Neural cell (in vitro differentiated cells): Measurements from ENCODE around the gene MTCH1. TPM values are rescaled to one million over a fixed set of nuclear protein-coding genes. Genes with fewer than 3 reads are reported as not detected.

Experiments
- H2AFZ ChIP-seq: fragments of 200-600, 300-800 bp; sonication (generic), shearing (Covaris generic); 2 replicates; pipeline ENCODE4 v1.6.0; 2014; ENCODE audit warnings: low read depth, mild to moderate bottlenecking, antibody characterized with exemption, low read length, moderate library complexity
- H3F3A ChIP-seq: fragments of 200-600 bp; shearing (Covaris generic); 2 replicates; pipeline ENCODE4 v1.6.1; 2016; ENCODE audit warnings: mild to moderate bottlenecking, moderate library complexity, mixed read lengths, antibody characterized with exemption, low read length; ENCODE audit not compliant: insufficient read depth, poor library complexity, severe bottlenecking
- H3K27ac ChIP-seq: fragments of 200-600, 300-800 bp; sonication (generic), shearing (Covaris generic); 2 replicates; pipeline ENCODE4 v1.5.1; 2014; ENCODE audit warnings: mild to moderate bottlenecking, low read length, moderate library complexity
- H3K27me3 ChIP-seq: fragments of 300-800, 200-600 bp; sonication (generic), shearing (Covaris generic); 2 replicates; pipeline ENCODE4 v1.6.0; 2014; ENCODE audit warnings: mild to moderate bottlenecking, low read depth, low read length, moderate library complexity; ENCODE audit not compliant: insufficient read depth
- H3K36me3 ChIP-seq: fragments of 300-800, 200-600 bp; sonication (generic), shearing (Covaris generic); 2 replicates; pipeline ENCODE4 v1.5.1; 2014; ENCODE audit warnings: mild to moderate bottlenecking, antibody characterized with exemption, low read length, moderate library complexity; ENCODE audit not compliant: insufficient read depth
- H3K4me2 ChIP-seq: fragments of 300-800, 200-600 bp; sonication (generic), shearing (Covaris generic); 2 replicates; pipeline ENCODE4 v1.6.0; 2014; ENCODE audit warnings: mild to moderate bottlenecking, low read length
- H3K4me3 ChIP-seq: fragments of 300-800, 200-600 bp; sonication (generic), shearing (Covaris generic); 2 replicates; pipeline ENCODE4 v1.5.1; 2014; ENCODE audit warnings: mild to moderate bottlenecking, low read length, moderate library complexity
- H3K79me2 ChIP-seq: fragments of 200-600 bp; shearing (Covaris generic); replicated peaks from 2 replicates; pipeline ENCODE4 v1.6.0; 2014; ENCODE audit warnings: mild to moderate bottlenecking, low read length, moderate library complexity; ENCODE audit not compliant: insufficient read depth
- H3K9ac ChIP-seq: fragments of 300-800, 200-600 bp; sonication (generic), shearing (Covaris generic); 2 replicates; pipeline ENCODE4 v1.6.1; 2016; ENCODE audit warnings: mild to moderate bottlenecking, low read length, mixed read lengths
- H3K9me2 ChIP-seq: fragments of 200-600 bp; shearing (Covaris generic); 2 replicates; pipeline ENCODE4 v1.6.1; 2016; ENCODE audit warnings: mild to moderate bottlenecking, low read length, mixed read lengths; ENCODE audit not compliant: insufficient read depth
- H3K9me3 ChIP-seq: fragments of 200-600, 300-800 bp; sonication (generic), shearing (Covaris generic); 2 replicates; pipeline ENCODE4 v1.6.1; 2016; ENCODE audit warnings: mild to moderate bottlenecking, mixed run types, low read length, moderate library complexity, mixed read lengths
- H4K20me1 ChIP-seq: fragments of 200-600 bp; shearing (Covaris generic); 2 replicates; pipeline ENCODE4 v1.6.1; 2016; ENCODE audit warnings: mild to moderate bottlenecking, mixed run types; ENCODE audit not compliant: insufficient read depth
- EP300 ChIP-seq: fragments of 450-650 bp; conservative IDR thresholded peaks from 2 replicates; pipeline ENCODE4 v1.6.1; 2014; ENCODE audit warnings: antibody characterized with exemption, mild to moderate bottlenecking, moderate library complexity; ENCODE audit not compliant: poor library complexity, severe bottlenecking
- EZH2 ChIP-seq: fragments of 200-600, 300-800 bp; shearing (Covaris generic), sonication (generic); IDR thresholded peaks from 2 replicates; pipeline ENCODE4 v1.6.1; 2014; ENCODE audit warnings: antibody characterized with exemption, low read length, borderline replicate concordance, mild to moderate bottlenecking; ENCODE audit not compliant: insufficient read depth, poor library complexity, severe bottlenecking
- MXI1 ChIP-seq: fragments of 450-650 bp; conservative IDR thresholded peaks from 2 replicates; pipeline ENCODE4 v1.6.1; 2014; ENCODE audit warnings: antibody characterized with exemption, mild to moderate bottlenecking; ENCODE audit not compliant: poor library complexity, severe bottlenecking
- POLR2AphosphoS5 ChIP-seq: IDR thresholded peaks from 2 replicates; pipeline ENCODE4 v1.6.1; 2012
- RAD21 ChIP-seq: fragments of 450-650 bp; conservative IDR thresholded peaks from 2 replicates; pipeline ENCODE4 v1.6.1; 2014; ENCODE audit warnings: antibody characterized with exemption, mild to moderate bottlenecking, moderate library complexity
- SMC3 ChIP-seq: fragments of 450-650 bp; conservative IDR thresholded peaks from 2 replicates; pipeline ENCODE4 v1.6.1; 2014; ENCODE audit warnings: antibody characterized with exemption, mild to moderate bottlenecking, moderate library complexity; ENCODE audit not compliant: poor library complexity
- TAF1 ChIP-seq: IDR thresholded peaks from 2 replicates; pipeline ENCODE4 v1.6.1; 2012; ENCODE audit warnings: low read depth
- polyA plus RNA-seq: library from polyadenylated mRNA; depleted of rRNA; stranded (reverse); fragments of >200 nt; gene quantifications from 2 replicates; pipeline ENCODE4 v1.2.3, GENCODE V29; 2014
- TF ChIP-seq, protein P1 (sequence below): fragments of 450-650 bp; IDR thresholded peaks from 2 replicates; pipeline ENCODE4 v1.5.1; 2014; ENCODE audit warnings: antibody characterized with exemption, mild to moderate bottlenecking, moderate library complexity; ENCODE audit not compliant: poor library complexity, severe bottlenecking
- TF ChIP-seq, protein P2 (sequence below): IDR thresholded peaks from 2 replicates; pipeline ENCODE4 v1.6.1; 2012; ENCODE audit warnings: borderline replicate concordance

Gene MTCH1
- polyA plus RNA-seq, 1 donor from 2014 or later: 217 TPM

DNA sequence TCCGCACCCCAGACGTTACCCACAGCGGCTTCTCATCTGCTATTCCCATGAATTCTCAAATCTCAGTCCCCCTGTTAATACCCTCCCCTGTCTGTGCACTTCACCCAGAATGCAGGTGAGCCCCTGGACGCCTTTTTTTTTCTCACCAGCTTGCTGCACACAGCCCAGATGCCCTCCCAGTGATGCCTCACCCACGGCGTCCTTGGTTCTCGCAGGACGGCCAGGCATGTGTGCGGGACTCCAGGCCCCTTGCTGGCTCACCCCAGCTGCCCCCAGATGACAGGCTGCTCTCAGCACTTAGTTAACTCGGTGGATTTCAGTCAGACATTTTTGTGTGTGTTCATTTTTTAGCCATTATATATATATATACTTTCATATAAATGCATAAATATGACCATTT, 56.8 kb downstream of the MTCH1 start:
- H3K27ac ChIP-seq: no peak overlapping the region
- no peak overlapping the region for H3K9ac ChIP-seq
- H3F3A ChIP-seq: no peaks in the 10 kb centered on the region
- no peaks in the 10 kb centered on the region for H4K20me1 ChIP-seq
- H2AFZ ChIP-seq: no peak overlapping the region
- H3K27me3 ChIP-seq: no peaks in the 10 kb centered on the region
- TF ChIP-seq SMC3: no peak
- TF ChIP-seq RAD21: no peak
- no peak for TF ChIP-seq POLR2AphosphoS5
- TF ChIP-seq MXI1: no peak
- TF ChIP-seq, protein P1, sequence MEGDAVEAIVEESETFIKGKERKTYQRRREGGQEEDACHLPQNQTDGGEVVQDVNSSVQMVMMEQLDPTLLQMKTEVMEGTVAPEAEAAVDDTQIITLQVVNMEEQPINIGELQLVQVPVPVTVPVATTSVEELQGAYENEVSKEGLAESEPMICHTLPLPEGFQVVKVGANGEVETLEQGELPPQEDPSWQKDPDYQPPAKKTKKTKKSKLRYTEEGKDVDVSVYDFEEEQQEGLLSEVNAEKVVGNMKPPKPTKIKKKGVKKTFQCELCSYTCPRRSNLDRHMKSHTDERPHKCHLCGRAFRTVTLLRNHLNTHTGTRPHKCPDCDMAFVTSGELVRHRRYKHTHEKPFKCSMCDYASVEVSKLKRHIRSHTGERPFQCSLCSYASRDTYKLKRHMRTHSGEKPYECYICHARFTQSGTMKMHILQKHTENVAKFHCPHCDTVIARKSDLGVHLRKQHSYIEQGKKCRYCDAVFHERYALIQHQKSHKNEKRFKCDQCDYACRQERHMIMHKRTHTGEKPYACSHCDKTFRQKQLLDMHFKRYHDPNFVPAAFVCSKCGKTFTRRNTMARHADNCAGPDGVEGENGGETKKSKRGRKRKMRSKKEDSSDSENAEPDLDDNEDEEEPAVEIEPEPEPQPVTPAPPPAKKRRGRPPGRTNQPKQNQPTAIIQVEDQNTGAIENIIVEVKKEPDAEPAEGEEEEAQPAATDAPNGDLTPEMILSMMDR: no peak
- TF ChIP-seq EP300: no peak
- TF ChIP-seq, protein P2, sequence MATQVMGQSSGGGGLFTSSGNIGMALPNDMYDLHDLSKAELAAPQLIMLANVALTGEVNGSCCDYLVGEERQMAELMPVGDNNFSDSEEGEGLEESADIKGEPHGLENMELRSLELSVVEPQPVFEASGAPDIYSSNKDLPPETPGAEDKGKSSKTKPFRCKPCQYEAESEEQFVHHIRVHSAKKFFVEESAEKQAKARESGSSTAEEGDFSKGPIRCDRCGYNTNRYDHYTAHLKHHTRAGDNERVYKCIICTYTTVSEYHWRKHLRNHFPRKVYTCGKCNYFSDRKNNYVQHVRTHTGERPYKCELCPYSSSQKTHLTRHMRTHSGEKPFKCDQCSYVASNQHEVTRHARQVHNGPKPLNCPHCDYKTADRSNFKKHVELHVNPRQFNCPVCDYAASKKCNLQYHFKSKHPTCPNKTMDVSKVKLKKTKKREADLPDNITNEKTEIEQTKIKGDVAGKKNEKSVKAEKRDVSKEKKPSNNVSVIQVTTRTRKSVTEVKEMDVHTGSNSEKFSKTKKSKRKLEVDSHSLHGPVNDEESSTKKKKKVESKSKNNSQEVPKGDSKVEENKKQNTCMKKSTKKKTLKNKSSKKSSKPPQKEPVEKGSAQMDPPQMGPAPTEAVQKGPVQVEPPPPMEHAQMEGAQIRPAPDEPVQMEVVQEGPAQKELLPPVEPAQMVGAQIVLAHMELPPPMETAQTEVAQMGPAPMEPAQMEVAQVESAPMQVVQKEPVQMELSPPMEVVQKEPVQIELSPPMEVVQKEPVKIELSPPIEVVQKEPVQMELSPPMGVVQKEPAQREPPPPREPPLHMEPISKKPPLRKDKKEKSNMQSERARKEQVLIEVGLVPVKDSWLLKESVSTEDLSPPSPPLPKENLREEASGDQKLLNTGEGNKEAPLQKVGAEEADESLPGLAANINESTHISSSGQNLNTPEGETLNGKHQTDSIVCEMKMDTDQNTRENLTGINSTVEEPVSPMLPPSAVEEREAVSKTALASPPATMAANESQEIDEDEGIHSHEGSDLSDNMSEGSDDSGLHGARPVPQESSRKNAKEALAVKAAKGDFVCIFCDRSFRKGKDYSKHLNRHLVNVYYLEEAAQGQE: no peak
- no peak for TF ChIP-seq EZH2
- TF ChIP-seq TAF1: no peak
- H3K79me2 ChIP-seq: no peaks in the 10 kb centered on the region
- no peaks in the 10 kb centered on the region for H3K36me3 ChIP-seq
- no peak overlapping the region for H3K4me2 ChIP-seq
- H3K9me3 ChIP-seq: no peaks in the 10 kb centered on the region
- no peak overlapping the region for H3K4me3 ChIP-seq
- H3K9me2 ChIP-seq: no peaks in the 10 kb centered on the region

DNA sequence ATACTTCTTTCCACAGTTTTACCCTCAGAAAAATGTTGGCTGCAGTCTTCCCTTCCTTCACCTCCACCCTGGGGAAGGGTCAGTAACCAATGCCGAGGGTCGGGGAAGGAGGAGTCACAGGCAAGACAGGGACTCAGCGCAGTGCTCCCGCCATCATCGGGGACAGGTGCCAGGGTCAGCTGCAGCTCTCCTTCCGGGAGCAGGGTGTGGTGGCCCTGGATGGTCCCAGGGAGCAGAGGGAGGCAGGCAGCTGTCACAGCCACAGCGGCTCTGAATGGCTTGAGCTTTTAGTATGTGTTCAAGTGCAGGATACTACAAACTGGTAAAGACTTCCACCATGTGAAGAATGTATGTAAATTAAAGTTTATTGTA, 57.5 kb downstream of the MTCH1 start:
- H3K27ac ChIP-seq: no peak overlapping the region
- H2AFZ ChIP-seq: no peak overlapping the region
- TF ChIP-seq EZH2 (no peak), TAF1 (no peak), SMC3 (no peak), POLR2AphosphoS5 (no peak), MXI1 (no peak)
- TF ChIP-seq, protein P2: no peak
- H3K79me2 ChIP-seq: no peaks in the 10 kb centered on the region
- H3K4me2 ChIP-seq: no peak overlapping the region
- H3F3A ChIP-seq: no peaks in the 10 kb centered on the region
- no peaks in the 10 kb centered on the region for H3K36me3 ChIP-seq
- no peak overlapping the region for H3K4me3 ChIP-seq
- no peaks in the 10 kb centered on the region for H3K9me2 ChIP-seq
- H3K9me3 ChIP-seq: no peaks in the 10 kb centered on the region
- H3K27me3 ChIP-seq: no peaks in the 10 kb centered on the region
- H4K20me1 ChIP-seq: no peaks in the 10 kb centered on the region
- H3K9ac ChIP-seq: no peak overlapping the region
